ENCODE data around the gene TRIM15. TPM values are rescaled to one million over a fixed set of nuclear protein-coding genes. Genes with fewer than 3 reads are reported as not detected.
"Not testable (repeated sequence)": the region's sequence is repeated elsewhere in the genome, so short reads cannot be mapped to it uniquely, and the experiment has no call there.

The TRIM15 gene
- total and polyA plus RNA-seq, 12 donors: not detected

DNA sequence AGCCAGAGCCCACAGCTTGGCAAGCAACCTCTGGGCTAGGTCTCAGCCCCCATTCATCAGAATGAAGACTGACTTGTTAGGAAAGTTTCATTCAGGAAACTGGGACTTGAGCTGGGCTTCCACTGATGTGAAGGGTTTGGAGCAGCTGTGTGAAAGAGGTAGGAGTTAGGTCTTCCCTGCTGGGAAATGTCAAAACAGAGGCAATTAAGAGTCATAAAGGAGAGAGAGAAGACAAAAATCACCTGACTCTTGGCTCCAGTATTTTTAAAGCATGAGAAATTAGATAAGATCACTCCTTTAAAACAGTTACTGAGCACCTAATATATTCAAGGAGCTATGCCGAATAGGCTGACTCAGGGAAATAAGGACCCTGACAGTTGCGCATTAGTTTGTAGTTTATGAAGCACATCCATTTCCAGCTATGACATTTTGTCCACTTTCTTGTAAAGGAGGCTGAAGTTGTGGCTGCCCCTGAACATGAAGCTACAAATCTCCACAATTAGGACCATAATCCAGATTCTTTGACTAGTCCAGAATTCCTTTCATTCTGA, 31.3 kb upstream of the TRIM15 start:
- no peak overlapping the region for H3K27ac ChIP-seq
- no peak overlapping the region for H3K4me3 ChIP-seq
- intact Hi-C loops (cut with DNase I): loop anchor here in 1 of 2 donors (5.0 kb wide), 1 partner anchor 285 kb away; no protein-coding TSS in a partner anchor
- no peaks in the 10 kb centered on the region for H3K4me1 ChIP-seq (replicated peaks in 1 of 2)
- H3K27me3 ChIP-seq: peaks cover 37% of the 10 kb centered on the region
- DNase-seq: no peak
- H3K9me3 ChIP-seq (replicated peaks in 1 of 3): no peaks in the 10 kb centered on the region
- TF ChIP-seq POLR2A (IDR thresholded peaks at IDR 0.05) (no peak), CTCF (IDR thresholded peaks at IDR 0.05) (no peak)
- no peaks in the 10 kb centered on the region for H3K36me3 ChIP-seq (replicated peaks in 1 of 2)
- 57 to 72% (median 63%) methylated on average over 2 of the region's 2 CpGs for WGBS, 4 donors

DNA sequence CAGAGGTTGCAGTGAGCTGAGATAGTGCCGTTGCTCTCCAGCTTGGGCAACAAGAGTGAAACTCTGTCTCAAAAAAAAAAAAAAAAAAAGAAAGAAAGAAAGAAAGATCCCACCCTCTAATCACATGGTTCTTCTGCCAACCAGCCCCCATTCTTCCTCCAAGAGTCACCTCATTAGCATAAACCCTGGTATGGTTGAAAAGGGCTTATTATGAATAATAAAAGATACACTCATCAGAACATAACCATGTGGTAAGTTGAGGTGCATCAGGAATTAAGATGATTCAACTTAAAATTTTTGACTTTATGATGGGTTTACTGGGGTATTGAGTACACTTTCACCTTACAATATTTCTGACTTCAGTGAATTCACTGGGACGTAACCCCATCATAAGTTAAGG, 28.2 kb upstream of the TRIM15 start:
- Histone ChIP-seq H3K9me3 (replicated peaks in 1 of 3) (no peaks in the 10 kb centered on the region), H3K36me3 (replicated peaks in 1 of 2) (no peaks in the 10 kb centered on the region), H3K4me1 (replicated peaks in 1 of 2) (no peaks in the 10 kb centered on the region), H3K27ac (no peak overlapping the region), H3K4me3 (no peak overlapping the region), H3K27me3 (peaks cover 6% of the 10 kb centered on the region)
- no peak for TF ChIP-seq POLR2A (IDR thresholded peaks at IDR 0.05)
- no peak for TF ChIP-seq CTCF (IDR thresholded peaks at IDR 0.05)
- 81 to 91% (median 82%) methylated on average over 2 of the region's 2 CpGs for WGBS, 4 donors
- no peak for DNase-seq
- intact Hi-C loops (cut with DNase I): no loop called here

DNA sequence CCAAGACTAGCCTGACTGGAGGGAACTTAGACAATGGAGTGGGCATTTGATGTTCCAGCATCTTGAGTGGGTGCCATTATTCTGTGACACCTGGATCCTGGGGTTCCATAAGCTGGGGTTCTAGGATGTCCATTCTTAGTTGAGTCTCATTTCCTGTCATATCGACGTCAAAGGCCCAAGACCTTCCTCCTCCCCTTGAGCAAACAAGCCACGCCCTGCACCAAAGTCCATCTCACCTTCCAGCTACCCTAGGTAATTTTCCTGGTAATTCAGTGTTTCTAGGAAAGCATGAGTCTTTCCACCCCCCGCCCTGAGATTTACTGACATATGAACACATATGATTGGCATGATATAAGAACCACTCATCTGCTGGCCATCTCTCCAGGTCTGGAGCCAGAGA, 27.6 kb upstream of the TRIM15 start, which contains the start of gene TRIM40:
Gene TRIM40 (plus strand): TSS at position 384 of the 400 bp plus-strand sequence. CDS start 897 bp downstream, outside the sequence.
- no peak for DNase-seq
- H3K27me3 ChIP-seq: peaks cover 5% of the 10 kb centered on the region
- no peak for TF ChIP-seq CTCF (IDR thresholded peaks at IDR 0.05)
- TF ChIP-seq POLR2A (IDR thresholded peaks at IDR 0.05): no peak
- H3K4me1 ChIP-seq (replicated peaks in 1 of 2): no peaks in the 10 kb centered on the region
- no peaks in the 10 kb centered on the region for H3K9me3 ChIP-seq (replicated peaks in 1 of 3)
- WGBS, 4 donors: 62 to 82% (median 77%) methylated on average over 4 of the region's 4 CpGs
- H3K36me3 ChIP-seq (replicated peaks in 1 of 2): no peaks in the 10 kb centered on the region
- no peak within 1 kb of the TSS for H3K4me3 ChIP-seq
- intact Hi-C loops (cut with DNase I): no loop called here
- H3K27ac ChIP-seq: no peak within 1 kb of the TSS

GRCh38 chr6:30136570-30137286, 26.6 kb upstream of the TRIM15 start:
- no peaks in the 10 kb centered on the region for H3K4me1 ChIP-seq (replicated peaks in 1 of 2)
- 73 to 85% (median 74%) methylated on average over 7 to 11 of the region's 11 CpGs for WGBS, 4 donors

DNA sequence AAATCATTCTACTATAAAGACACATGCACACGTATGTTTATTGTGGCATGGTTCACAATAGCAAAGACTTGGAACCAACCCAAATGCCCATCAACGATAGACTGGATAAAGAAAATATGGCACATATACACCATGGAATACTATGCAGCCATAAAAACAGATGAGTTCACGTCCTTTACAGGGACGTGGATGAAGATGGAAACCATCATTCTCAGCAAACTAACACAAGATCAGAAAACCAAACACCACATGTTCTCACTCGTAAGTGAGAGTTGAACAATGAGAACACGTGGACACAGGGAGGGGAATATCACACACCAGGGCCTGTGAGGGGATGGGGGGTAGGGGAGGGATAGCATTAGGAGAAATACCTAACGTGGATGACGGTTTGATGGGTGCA, 23.1 kb upstream of the TRIM15 start:
- intact Hi-C loops (cut with DNase I); H3K4me1 ChIP-seq (replicated peaks in 1 of 2); H3K27ac ChIP-seq; H3K36me3 ChIP-seq (replicated peaks in 1 of 2); DNase-seq; H3K9me3 ChIP-seq (replicated peaks in 1 of 3); H3K4me3 ChIP-seq: not testable (repeated sequence)
- peaks cover 11% of the 10 kb centered on the region for H3K27me3 ChIP-seq
- 69 to 88% (median 82%) methylated on average over 8 of the region's 8 CpGs for WGBS, 4 donors

More at GRCh38 chr6:30136570-30137286, 26.6 kb upstream of the TRIM15 start:
- DNase-seq: no peak
- Histone ChIP-seq H3K36me3 (replicated peaks in 1 of 2) (no peaks in the 10 kb centered on the region), H3K27ac (no peak overlapping the region), H3K4me3 (no peak overlapping the region), H3K27me3 (peaks cover 2% of the 10 kb centered on the region), H3K9me3 (replicated peaks in 1 of 3) (no peaks in the 10 kb centered on the region)
- TF ChIP-seq CTCF (IDR thresholded peaks at IDR 0.05): no peak
- intact Hi-C loops (cut with DNase I): no loop called here

All from adrenal gland (tissue), 12 donors.